Activated T-cell treated with anti-CD3 and anti-CD28 coated beads for 24 hours (primary cell): Measurements from ENCODE around the gene PPM1G.

Experiments
- DNase-seq: peaks from one replicate; pipeline ENCODE4 v3.0.0-alpha.2; 2020; ENCODE audit warnings: low read depth

Gene PPM1G

DNA sequence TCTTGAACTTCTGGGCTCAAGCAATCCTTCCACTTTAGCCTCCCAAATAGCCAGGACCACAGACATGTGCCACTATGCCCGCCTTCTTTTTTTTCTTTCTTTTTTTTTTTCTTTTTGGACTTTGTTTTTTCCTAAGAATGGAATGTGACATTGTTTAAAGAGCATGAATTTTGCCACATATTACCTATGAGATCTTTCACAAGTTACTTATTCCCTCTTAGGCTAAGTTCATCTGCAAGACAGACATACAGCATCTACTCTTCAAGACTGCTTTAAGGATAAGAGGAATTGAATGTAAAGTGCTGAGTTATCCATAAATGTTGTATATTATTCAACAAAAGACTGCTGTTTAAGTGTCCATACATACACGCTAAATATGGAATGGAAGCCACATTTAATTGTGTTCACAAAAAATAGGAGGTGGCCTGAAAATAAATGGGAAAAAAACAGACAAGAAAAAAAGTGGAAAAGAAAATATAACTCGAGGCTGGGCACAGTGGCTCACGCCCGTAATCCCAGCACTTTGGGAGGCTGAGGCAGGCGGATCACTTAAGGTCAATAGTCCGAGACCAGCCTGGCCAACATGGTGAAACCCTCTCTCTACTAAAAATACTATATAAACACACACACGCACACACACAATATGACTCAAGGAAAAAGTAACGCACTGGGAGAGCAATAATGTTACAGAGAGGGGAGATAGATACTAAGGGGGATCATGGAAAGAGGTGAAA is 3.2 kb upstream of the PPM1G start:
- DNase-seq: no peak

DNA sequence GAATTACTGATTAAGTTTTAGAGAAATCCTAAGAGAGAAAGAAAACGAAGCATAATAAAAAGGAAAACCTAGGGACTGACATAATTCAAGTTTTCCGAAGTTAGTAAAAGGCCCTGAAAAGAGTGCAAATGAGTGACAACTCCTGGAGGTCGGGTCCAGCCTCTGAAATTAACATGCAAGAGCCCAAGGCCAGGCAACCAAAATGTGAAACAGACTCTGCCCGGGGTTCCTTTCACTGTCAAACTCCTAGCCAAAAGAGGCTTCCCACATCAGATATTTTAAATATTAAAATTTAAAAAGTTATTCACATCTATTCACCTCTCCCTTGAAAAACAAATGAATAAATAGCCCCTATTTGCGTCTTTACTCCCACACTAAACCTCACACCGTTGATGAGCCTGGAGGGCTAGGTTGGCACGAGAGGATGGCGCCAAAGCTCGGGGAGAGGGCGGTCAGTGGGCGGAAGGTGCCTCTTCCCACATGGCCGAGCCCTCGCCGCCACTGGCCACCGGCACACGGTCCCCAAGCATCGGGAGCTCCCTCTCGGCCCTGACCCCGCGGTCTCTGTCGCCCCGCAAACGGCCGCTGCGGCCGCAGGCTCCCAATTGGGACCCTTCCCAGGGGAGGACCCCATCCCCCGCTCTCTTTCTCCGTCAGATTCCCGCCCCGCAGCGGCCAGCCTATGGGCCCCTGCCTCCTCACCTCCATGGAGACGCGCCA is 630 bp downstream of the PPM1G start:
- peak; percentile 20 for DNase-seq

DNA sequence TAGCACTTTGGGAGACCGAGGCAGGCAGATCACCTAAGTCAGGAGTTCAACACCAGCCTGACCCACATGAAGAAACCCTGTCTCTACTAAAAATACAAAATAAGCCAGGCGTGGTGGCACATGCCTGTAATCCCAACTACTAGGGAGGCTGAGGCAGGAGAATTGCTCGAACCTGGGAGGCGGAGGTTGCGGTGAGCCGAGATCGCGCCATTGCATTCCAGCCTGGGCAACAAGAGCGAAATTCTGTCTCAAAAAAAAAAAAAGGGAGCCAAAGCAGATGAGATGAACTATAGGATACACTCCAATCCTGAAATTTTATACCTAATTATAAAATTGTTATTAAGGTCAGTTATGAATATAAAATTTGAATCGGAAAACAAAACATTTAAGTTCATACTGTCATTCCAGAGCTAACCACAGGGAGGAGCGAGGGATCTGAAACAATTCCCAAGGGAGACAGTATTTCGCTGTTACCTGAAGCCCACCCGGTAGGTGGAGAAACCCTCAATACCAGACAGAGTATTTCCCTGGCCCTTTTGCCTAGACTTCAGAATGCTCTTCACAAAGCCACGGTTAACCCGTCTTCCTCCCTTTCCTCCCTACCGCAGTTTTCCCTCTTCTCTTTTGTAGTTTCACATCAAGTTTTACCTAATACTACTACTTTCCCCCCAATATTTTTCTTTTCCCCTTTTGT is 1.4 kb downstream of the PPM1G start:
- no peak for DNase-seq

DNA sequence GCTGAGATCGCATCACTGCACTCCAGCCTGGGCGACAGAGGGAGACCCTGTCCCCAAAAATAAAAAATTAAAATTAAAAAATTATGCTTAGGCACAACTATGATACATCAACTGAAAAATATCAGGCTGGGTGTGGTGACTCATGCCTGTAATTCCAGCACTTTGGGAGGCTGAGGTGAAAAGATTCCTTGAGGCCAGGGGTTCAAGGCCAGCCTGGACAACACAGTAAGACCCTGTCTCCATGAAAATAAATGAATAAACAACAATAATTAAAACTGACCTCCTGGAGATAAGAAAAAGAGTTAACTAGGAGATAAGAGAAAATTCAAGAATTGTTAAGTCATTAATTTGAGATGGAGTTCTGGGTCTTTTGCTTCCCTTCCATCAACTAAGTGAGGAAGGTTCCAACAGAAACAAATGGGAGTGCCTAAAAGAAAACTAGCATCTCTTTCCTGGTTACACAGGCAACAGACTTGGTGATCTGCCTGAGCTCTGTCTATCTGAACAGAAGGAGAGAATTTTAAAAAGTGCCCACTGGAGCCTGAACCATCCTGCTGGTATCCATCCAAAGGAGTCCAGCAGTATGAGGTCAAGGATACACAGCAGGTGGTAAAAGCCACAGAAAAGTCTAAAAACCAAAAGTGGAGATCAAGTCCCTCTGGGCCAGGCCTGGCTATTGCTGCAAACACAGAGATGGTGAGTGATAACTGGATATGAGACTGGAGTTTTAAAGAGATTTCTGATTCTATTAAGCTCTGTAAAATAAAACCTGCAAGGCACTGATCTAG is 8.8 kb downstream of the PPM1G start:
- DNase-seq: no peak

DNA sequence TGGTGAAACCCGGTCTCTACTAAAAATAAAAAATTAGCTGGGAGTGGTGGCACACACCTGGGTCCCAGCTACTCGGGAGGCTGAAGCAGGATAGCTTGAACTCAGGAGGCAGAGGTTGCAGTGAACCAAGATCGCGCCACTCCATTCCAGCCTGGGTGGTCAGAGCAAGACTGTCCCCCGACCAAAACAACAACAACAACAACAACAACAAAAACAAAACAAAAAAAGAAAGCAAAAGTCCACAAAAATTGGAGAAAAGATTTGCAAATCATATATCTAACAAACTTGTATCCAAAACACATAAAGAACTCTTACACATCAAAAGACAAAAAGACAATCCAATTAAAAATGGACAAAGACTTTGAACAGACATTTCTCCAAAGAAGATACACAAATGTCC is 10.4 kb downstream of the PPM1G start:
- no peak for DNase-seq

DNA sequence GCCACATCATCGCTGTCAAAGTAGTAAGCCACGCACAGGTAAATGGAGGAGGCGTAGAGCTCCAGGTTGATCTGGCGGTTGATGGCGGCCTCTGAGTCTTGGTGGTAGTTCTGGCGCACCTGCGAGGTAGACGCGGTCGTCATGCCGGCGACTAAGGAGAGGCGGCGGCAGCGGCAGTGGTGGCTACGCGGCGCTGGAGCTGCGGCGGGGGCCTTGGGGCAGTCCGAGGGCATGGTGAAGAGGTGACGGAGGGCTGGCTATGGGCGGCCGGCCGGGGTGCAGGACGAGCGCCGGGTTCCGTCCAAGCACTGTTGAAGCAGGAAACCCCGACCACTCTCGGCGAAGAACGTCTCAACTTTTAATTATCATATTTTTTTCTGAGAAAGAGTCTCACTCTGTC is 16.2 kb downstream of the PPM1G start:
- no peak for DNase-seq

DNA sequence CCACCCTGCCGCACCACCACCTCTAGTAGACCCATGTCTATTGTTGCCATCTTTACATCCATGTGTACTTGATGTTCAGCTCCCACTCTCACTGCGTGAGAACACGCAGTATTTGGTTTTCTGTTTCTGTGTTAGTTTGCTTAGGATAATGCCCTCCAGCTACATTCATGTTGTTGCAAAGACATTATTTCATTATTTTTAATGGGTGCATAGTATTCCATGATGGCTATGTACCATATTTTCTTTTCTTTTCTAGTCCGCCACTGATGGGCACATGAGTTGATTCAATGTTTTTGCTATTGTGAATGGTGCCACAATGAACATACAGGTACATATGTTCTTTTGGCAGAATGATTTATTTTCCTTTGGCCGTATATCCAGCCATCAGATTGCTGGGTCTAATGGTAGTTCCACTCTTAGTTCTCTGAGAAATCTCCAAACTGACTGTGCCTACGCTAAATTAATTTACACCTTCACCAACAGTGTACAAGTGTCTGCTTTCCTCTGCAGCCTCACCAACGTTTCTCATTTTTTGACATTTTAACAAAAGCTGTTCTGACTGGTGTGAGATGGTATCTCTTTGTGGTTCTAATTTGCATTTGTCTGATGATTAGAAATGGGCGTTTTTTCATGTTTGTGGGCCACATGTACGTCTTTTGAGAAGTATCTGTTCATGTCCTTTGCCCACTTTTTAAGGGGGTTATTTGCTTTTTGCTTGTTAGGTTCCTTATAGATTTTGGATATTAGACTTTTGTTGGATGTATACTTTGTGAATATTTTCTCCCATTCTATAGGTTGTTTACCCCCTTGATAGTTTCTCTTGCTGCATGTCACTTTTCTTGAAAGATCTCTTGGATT is 18.3 kb downstream of the PPM1G start:
- DNase-seq: no peak

DNA sequence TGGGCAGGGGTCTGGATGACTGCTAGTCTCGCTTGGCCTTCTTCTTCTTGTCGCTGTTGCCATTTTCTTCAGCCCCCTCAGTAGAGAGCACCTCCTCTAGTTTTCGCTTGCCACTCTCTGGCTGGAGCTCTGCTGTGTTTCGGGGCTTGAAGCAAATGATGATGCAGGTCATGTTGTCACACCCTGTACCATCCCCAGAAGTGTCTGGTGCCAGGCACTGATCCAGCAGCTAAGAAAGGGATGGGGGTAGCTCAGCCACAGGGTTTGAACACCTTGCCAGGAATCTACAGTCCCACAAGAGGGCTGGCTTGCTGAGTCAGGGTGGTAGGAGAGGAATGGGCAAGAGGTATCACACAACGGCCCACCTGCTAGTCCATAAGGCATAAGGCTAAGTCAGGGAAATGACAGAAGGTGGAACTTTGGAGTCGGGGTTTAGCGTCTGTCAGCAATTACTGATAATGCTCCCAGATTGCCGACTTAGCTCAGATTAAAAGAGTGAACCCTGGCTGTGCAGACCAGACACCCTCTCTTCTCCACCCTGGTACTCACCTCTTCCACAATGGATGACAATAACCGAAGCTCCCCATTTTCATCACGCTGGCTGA is 27.7 kb downstream of the PPM1G start:
- no peak for DNase-seq

DNA sequence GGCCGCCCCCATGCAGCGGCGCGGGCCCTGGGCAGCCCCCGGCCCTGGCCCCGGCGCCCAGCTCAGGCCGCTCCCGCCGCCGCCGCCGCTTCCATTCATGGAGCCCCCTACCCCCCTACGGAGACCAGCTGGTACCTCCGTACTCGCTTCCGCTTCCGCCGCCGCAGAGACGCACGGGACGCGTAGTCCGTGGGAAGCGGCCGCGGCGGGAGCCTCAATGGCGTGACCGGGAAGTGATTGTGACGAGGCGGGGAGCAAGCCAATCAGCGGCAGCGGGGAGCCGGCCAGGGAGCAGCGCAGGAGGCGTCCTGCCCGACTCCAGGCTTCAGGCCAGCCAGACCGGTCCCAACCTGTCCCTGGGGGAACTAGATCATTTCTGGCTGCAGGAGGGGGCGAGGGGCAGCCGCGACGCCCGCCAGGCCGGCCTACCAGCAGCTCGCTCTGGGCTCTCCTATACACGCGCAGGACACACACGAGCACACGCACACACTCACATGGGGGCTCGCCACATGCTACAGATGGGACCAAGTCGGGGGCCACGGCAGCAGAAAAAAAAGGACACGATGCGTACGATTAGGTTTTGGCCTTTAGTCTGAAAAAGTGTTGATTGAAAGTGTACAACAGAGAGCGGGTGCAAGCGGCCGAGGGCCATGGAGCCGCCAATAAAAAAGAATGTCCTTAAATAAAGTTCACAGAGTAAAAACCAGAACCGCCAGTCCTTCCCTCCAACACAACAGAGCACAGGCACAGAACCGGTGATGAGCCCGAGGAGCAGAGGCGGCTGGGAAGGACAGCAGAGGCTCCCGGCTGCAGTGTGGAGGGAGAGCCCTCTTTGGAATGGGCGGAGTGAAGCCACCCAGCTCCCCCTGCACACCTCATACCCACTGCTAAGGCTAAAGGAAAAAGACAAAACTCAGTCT is 28.5 kb downstream of the PPM1G start, which contains the start of gene ZNF513:
TSS of gene ZNF513 (minus strand) at position 109 of the 920 bp plus-strand sequence. CDS start 208 bp downstream, outside the sequence.
- peak; percentile 85 for DNase-seq

DNA sequence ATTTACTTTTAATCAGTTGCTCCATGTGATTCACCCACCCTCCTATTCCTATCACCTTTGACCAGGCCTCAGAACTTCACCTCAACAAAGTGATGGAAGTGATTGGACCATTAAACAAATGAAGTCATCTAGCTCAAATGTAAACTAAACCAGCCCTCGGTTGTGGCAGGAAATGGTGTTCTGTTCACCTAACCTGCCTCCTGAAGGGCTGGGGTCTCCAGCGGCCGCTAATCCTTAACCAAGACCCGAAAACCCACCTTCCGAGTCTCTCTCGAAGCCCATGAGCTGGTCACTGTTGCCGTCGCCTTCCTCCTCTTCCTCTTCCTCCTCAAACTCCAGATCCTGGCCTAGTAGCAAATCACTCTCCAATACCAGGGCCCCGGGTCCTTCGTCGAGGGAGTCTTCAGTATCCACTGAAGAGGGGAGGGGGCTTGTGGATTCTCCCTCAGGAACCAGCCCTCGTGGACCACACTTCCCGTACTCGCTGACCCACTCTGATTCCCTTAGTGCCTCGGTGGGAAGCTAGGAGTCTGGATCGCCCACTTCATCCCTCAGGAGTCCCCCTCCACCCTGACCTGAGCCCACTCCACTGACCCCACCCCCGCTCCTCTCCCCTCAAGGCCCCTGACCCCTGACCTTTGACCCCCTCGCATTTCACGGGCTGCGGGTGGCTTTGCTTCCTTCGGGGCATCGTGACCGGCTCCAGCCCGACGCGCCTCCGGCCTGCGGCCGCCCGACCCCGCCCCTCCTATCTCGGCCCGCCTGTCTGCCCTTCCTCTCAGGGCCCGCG is 29.4 kb downstream of the PPM1G start:
- no peak for DNase-seq

DNA sequence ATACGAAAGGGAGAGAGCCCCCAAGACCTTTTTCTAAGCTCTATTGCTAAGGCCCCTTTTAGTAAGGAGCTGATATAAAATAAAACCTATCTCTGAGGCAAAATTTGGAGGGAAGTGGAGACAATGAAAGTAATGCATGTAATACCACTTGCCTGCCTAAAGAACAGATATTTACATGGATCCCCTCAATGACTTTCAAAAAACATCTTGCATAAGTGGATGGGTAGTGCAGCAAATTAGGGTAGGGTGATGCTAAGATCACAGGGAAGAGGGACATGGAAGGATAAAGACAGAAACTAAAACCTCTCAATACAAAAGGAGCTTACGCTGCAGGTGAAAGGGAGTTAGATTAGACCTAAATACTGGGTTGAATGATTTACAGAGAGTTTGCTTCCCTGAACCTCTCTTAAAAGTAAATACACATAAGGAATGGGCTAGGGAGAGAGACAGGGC is 30.0 kb downstream of the PPM1G start:
- no peak for DNase-seq

DNA sequence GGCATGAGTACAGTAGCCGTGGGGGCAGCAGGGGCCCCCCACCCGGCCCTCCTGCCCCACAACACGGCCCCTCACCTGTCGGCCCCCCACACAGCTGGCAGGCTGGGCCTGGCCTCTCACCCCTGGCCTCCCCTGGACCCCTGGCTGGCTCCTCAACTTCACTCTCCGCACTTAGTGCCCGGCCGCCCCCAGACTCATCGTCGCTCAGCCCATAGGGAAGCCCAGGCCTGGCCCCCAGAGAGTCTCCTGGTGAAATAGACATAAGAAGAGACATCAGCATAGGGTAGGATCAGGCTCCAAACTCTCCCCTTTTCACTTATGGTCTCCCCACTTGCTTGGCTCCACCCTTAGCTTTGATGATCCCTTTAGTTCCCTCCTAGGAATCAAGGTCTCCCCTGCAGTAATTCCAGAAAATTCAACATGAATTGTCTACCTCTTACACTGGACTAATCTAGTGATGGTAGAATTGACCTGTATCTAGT is 30.5 kb downstream of the PPM1G start:
- DNase-seq: no peak

DNA sequence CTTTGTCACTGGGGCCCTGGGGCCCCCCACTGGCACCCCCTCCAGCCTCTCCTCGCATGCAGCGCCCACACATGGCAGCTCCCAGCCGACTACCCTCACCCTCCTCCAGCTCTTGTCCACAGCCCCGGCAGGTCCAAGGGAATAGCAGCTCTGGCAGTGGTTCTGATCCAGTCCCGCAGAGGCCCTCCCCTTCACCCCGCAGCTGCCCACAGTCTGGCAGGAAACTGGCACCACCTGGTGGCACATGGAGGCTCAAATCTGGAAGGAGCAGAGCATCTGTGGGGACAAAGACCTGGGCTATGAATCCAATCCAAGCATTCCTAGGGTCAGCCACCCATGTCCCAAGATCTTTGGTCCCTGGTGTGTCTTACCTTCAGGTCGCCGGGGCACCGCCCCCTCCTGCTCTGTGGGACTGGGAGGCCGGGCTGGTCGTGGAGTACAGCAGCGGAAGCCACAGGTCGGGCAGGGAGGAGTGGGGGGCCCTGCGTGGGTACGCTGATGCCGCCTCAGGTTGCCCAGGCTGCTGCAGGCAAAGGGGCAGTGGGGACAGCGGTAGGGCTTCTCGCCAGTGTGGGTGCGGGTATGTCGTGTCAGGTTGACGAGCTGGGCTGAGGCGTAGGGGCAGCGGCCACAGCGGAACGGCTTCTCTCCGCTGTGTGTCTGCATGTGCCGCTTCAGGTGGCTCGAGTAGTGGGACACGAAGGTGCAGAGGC is 31.1 kb downstream of the PPM1G start:
- no peak for DNase-seq

DNA sequence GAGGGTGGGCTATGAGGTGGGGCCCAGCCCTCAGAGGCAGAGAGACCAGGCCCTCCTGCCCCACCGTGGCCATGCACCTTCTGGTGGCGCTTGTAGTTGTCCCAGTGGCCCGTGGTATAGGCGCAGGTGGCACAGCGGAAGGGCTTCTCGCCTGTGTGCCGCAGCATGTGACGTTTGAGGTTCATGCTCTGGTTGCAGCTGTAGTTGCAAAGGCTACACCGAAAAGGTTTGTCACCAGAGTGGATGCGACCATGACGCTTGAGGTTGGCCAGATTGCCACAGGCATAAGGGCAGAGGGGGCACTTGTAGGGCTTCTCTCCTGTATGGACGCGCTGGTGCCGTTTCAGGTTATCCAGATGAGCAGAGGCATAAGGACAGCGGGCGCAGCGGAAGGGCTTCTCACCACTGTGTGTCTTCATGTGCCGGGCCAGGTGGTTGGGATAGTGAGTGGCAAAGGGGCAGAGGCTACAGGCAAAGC is 31.7 kb downstream of the PPM1G start:
- DNase-seq: no peak

DNA sequence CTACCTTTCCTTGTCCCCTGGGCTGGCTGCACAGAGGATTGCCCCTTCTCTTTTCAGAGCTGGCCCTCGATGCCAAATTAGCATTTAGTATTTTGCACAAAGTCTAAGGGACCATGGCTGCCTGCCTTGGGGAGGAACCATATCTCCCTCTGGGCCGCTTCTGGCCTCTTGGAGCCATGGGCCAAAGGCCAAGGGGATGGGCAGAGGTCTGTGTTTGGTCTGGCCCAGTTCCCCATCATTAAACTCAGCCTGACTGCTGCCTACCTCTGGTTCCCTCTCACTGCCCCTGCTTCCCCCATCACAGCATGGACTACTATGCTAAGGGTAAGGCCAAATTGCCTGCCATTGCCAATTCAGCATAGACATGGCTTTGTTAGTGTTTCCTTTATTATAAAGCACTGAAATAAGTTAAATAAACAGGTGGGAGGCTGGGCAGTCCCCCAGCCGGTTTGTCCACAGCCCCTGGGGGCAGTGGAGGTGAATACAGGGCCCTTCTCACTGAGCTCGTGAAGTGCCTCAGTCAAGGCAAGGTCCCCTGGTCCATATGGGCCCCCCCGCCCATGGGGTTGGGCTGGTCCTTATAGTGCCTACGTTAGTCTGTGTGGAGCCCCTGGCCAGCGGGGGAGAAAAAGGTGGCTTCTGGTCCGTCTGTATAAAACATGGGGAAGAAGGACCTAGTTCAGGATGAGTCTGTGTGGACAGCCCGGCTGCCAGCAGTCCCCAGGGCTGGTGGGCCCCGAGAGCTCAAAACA is 32.3 kb downstream of the PPM1G start:
- no peak for DNase-seq

DNA sequence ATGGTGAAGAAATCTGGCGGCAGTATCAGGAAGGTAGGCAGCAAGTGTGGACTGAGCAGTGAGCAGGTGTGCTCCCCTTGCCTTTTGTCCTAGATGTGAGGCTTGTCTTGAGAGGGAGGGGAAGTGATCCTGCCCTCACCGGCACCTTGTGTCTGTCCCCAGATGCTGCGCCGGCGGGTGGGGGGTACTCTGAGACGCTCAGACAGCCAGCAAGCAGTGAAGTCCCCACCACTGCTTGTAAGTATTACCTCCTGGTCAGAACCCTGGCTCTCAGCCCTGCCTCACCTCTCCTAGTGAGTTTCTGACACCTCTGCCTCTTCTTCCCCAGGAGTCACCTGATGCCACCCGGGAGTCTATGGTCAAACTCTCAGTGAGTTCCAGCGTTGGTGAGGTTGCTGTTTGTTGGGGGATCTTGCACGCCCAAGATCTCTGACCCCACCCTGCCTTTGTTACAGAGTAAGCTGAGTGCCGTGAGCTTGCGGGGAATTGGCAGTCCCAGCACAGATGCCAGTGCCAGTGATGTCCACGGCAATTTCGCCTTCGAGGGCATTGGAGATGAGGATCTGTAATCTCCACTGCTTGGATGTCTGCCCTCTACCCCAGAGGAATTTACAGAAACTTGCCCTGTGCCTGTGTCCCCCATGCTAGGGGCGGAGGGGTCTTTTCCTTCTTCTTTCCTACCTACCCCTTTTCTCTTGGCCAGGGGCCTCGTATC is 33.1 kb downstream of the PPM1G start:
- DNase-seq: no peak
